ENCODE results near the gene HOXB9. TPM values are rescaled to one million over a fixed set of nuclear protein-coding genes. Genes with fewer than 3 reads are reported as not detected.

HOXB9 gene
- total and polyA plus RNA-seq, 9 of the 15 experiments (the other 6 are each of a cell fraction or from before 2014, with no cell fraction given): 3.1 to 196 (median 77.6) TPM

DNA sequence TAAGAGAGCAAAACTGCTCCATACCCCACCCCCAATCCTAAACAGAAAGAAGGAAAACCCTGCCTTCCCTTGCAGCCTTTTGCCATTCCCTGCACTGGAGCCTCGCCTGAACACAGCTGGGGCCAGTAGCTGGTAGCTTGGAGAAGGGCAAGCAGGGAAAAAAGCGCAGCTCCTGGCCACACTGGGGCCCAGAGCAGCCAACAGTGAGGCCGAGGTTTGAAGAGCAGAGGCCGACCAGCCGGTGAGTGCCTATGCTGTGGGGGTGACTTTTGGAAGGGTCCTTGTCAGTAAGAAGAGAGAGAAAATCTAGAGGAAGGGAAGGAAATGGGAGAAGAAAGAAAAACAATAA lies 3.2 kb upstream of the HOXB9 start (continued):
- TF ChIP-seq, protein P1, sequence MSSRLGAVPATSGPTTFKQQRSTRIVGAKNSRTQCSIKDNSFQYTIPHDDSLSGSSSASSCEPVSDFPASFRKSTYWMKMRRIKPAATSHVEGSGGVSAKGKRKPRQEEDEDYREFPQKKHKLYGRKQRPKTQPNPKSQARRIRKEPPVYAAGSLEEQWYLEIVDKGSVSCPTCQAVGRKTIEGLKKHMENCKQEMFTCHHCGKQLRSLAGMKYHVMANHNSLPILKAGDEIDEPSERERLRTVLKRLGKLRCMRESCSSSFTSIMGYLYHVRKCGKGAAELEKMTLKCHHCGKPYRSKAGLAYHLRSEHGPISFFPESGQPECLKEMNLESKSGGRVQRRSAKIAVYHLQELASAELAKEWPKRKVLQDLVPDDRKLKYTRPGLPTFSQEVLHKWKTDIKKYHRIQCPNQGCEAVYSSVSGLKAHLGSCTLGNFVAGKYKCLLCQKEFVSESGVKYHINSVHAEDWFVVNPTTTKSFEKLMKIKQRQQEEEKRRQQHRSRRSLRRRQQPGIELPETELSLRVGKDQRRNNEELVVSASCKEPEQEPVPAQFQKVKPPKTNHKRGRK (tag; IDR thresholded peaks at IDR 0.05): 0 out of 2 replicates have a peak, but pooled peaks have one; percentile 23
- TF ChIP-seq ARNT (IDR thresholded peaks at IDR 0.05): no peak
- TF ChIP-seq, protein P2, sequence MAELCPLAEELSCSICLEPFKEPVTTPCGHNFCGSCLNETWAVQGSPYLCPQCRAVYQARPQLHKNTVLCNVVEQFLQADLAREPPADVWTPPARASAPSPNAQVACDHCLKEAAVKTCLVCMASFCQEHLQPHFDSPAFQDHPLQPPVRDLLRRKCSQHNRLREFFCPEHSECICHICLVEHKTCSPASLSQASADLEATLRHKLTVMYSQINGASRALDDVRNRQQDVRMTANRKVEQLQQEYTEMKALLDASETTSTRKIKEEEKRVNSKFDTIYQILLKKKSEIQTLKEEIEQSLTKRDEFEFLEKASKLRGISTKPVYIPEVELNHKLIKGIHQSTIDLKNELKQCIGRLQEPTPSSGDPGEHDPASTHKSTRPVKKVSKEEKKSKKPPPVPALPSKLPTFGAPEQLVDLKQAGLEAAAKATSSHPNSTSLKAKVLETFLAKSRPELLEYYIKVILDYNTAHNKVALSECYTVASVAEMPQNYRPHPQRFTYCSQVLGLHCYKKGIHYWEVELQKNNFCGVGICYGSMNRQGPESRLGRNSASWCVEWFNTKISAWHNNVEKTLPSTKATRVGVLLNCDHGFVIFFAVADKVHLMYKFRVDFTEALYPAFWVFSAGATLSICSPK (IDR thresholded peaks at IDR 0.05; ENCODE audit: borderline replicate concordance): no peak
- TF ChIP-seq MAZ (CRISPR knock-in tag; conservative IDR thresholded peaks at IDR 0.05 in 1 of 2, IDR thresholded peaks at IDR 0.05 in 1 of 2): peak; percentile 14 to 56; a peak in 1 of 4 replicates
- 0 out of 2 replicates have a peak, but pooled peaks have one; percentile 16 for TF ChIP-seq VEZF1 (CRISPR knock-in tag; IDR thresholded peaks at IDR 0.05)
- TF ChIP-seq FOXP1 (CRISPR knock-in tag; IDR thresholded peaks at IDR 0.05): no peak
- TF ChIP-seq ZNF165 (CRISPR knock-in tag; IDR thresholded peaks at IDR 0.05; ENCODE audit: borderline replicate concordance): no peak
- no peak for TF ChIP-seq HCFC1 (IDR thresholded peaks at IDR 0.05; ENCODE audit: low read depth, low read length)
- TF ChIP-seq, protein P3, sequence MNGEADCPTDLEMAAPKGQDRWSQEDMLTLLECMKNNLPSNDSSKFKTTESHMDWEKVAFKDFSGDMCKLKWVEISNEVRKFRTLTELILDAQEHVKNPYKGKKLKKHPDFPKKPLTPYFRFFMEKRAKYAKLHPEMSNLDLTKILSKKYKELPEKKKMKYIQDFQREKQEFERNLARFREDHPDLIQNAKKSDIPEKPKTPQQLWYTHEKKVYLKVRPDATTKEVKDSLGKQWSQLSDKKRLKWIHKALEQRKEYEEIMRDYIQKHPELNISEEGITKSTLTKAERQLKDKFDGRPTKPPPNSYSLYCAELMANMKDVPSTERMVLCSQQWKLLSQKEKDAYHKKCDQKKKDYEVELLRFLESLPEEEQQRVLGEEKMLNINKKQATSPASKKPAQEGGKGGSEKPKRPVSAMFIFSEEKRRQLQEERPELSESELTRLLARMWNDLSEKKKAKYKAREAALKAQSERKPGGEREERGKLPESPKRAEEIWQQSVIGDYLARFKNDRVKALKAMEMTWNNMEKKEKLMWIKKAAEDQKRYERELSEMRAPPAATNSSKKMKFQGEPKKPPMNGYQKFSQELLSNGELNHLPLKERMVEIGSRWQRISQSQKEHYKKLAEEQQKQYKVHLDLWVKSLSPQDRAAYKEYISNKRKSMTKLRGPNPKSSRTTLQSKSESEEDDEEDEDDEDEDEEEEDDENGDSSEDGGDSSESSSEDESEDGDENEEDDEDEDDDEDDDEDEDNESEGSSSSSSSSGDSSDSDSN (IDR thresholded peaks at IDR 0.05; ENCODE audit: borderline replicate concordance in 1 of 2, low read depth in 2 of 2, low read length in 2 of 2): peak in 1 of 2 experiments; percentile 49; a peak in 2 of 4 replicates
- TF ChIP-seq SLC30A9 (CRISPR knock-in tag; IDR thresholded peaks at IDR 0.05): no peak
- no peak for TF ChIP-seq THRB (CRISPR knock-in tag; conservative IDR thresholded peaks at IDR 0.05)
- TF ChIP-seq STAG1 (CRISPR knock-in tag; IDR thresholded peaks at IDR 0.05; ENCODE audit: borderline replicate concordance): no peak
- no peak for TF ChIP-seq TOE1 (IDR thresholded peaks at IDR 0.05; ENCODE audit: borderline replicate concordance)
- TF ChIP-seq TOE1 (CRISPR knock-in tag; IDR thresholded peaks at IDR 0.05; ENCODE audit: borderline replicate concordance, low read depth): no peak
- peak; percentile 47; the same call in 1 of the 2 replicates for TF ChIP-seq ZFX (CRISPR knock-in tag; IDR thresholded peaks at IDR 0.05)
- TF ChIP-seq, protein P4, sequence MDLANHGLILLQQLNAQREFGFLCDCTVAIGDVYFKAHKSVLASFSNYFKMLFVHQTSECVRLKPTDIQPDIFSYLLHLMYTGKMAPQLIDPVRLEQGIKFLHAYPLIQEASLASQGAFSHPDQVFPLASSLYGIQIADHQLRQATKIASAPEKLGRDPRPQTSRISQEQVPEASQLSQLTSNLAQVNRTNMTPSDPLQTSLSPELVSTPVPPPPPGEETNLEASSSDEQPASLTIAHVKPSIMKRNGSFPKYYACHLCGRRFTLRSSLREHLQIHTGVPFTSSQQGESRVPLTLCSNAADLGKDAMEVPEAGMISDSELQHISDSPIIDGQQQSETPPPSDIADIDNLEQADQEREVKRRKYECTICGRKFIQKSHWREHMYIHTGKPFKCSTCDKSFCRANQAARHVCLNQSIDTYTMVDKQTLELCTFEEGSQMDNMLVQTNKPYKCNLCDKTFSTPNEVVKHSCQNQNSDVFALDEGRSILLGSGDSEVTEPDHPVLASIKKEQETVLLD (IDR thresholded peaks at IDR 0.05): no peak
- TF ChIP-seq, protein P5, sequence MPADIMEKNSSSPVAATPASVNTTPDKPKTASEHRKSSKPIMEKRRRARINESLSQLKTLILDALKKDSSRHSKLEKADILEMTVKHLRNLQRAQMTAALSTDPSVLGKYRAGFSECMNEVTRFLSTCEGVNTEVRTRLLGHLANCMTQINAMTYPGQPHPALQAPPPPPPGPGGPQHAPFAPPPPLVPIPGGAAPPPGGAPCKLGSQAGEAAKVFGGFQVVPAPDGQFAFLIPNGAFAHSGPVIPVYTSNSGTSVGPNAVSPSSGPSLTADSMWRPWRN (IDR thresholded peaks at IDR 0.05; ENCODE audit: low read depth): no peak

All from K562 (cell line).